Muscle of leg (tissue), 16 donors: ENCODE data around the gene THBS2. TPM values are rescaled to one million over a fixed set of nuclear protein-coding genes. Genes with fewer than 3 reads are reported as not detected.
"Not testable (repeated sequence)": the region's sequence is repeated elsewhere in the genome, so short reads cannot be mapped to it uniquely, and the experiment has no call there.

Experiments
- DNase-seq: peaks from one replicate; pipeline ENCODE4 v3.0.0; 2013
- H3K27ac ChIP-seq: one replicate; pipeline ENCODE4 v1.5.1; 2013; ENCODE audit warnings: mild to moderate bottlenecking, low read length, control low read depth
- H3K27me3 ChIP-seq: one replicate; pipeline ENCODE4 v1.6.1; 2013; ENCODE audit warnings: low read length; ENCODE audit not compliant: control insufficient read depth, insufficient read depth
- H3K36me3 ChIP-seq: one replicate; pipeline ENCODE4 v1.6.1; 2013; ENCODE audit warnings: low read length; ENCODE audit not compliant: control insufficient read depth, insufficient read depth
- H3K4me1 ChIP-seq: one replicate; pipeline ENCODE4 v1.6.1; 2013; ENCODE audit warnings: low read length; ENCODE audit not compliant: control insufficient read depth, insufficient read depth
- H3K4me3 ChIP-seq: one replicate; pipeline ENCODE4 v1.5.1; 2013; ENCODE audit warnings: low read length, control low read depth
- H3K9me3 ChIP-seq: replicated peaks from 2 replicates; pipeline ENCODE4 v1.6.1; 2013; ENCODE audit warnings: low read depth, low read length; ENCODE audit not compliant: control insufficient read depth
- WGBS: methylation state at CpG from one replicate; pipeline ENCODE4 v1.1.5; 2013; ENCODE audit warnings: missing lambda C conversion rate; ENCODE audit not compliant: insufficient coverage; 5-methylcytosine and 5-hydroxymethylcytosine counted together
- long read RNA-seq, 11 donors: transcript quantifications; one replicate each; lab custom pipeline, GENCODE V29; 2026
- polyA plus RNA-seq, 8 donors: library from polyadenylated mRNA; unstranded; fragments of 120-200 nt; gene quantifications; one replicate each; pipeline versions ENCODE4 v1.2.1 to v1.2.3, GENCODE V29; 2013; ENCODE audit warnings: inconsistent platforms in 1 of 8, low replicate concordance in 1 of 8; ENCODE audit not compliant: insufficient read length in 8 of 8, insufficient read depth in 1 of 8
- total RNA-seq: library from RNA; stranded (reverse); fragments of 120-200 nt; gene quantifications from one replicate; pipeline ENCODE4 v1.2.4, GENCODE V29; 2013

THBS2 gene
- total RNA-seq (119 TPM), polyA plus RNA-seq (100 to 1,000 TPM in 1 of 8 donors, 10 to 100 TPM in 7; 20.2 to 128 (median 49.5) TPM)
- long read RNA-seq, donor 1, full-length matches to known transcripts: 3 of 3 reads
- long read RNA-seq, donor 1, partial matches to known transcripts: 0 of 3 reads
- long read RNA-seq, donor 1, other reads (novel, unspliced or antisense): 0 of 3 reads
- long read RNA-seq, donor 2: 0 reads
- long read RNA-seq, donor 3, full-length matches to known transcripts: 3 of 3 reads
- long read RNA-seq, donor 3, partial matches to known transcripts: 0 of 3 reads
- long read RNA-seq, donor 3, other reads (novel, unspliced or antisense): 0 of 3 reads
- long read RNA-seq, donor 4, full-length matches to known transcripts: 1 of 1 reads
- long read RNA-seq, donor 4, partial matches to known transcripts: 0 of 1 reads
- long read RNA-seq, donor 4, other reads (novel, unspliced or antisense): 0 of 1 reads
- long read RNA-seq, donor 5, full-length matches to known transcripts: 26 of 139 reads
- long read RNA-seq, donor 5, partial matches to known transcripts: 113 of 139 reads
- long read RNA-seq, donor 5, other reads (novel, unspliced or antisense): 0 of 139 reads
- long read RNA-seq, donor 6, full-length matches to known transcripts: 3 of 3 reads
- long read RNA-seq, donor 6, partial matches to known transcripts: 0 of 3 reads
- long read RNA-seq, donor 6, other reads (novel, unspliced or antisense): 0 of 3 reads
- long read RNA-seq, donor 7, full-length matches to known transcripts: 2 of 8 reads
- long read RNA-seq, donor 7, partial matches to known transcripts: 6 of 8 reads
- long read RNA-seq, donor 7, other reads (novel, unspliced or antisense): 0 of 8 reads
- long read RNA-seq, donor 8, full-length matches to known transcripts: 2 of 14 reads
- long read RNA-seq, donor 8, partial matches to known transcripts: 12 of 14 reads
- long read RNA-seq, donor 8, other reads (novel, unspliced or antisense): 0 of 14 reads
- long read RNA-seq, donor 9, full-length matches to known transcripts: 3 of 12 reads
- long read RNA-seq, donor 9, partial matches to known transcripts: 9 of 12 reads
- long read RNA-seq, donor 9, other reads (novel, unspliced or antisense): 0 of 12 reads
- long read RNA-seq, donor 10, full-length matches to known transcripts: 4 of 11 reads
- long read RNA-seq, donor 10, partial matches to known transcripts: 7 of 11 reads
- long read RNA-seq, donor 10, other reads (novel, unspliced or antisense): 0 of 11 reads
- long read RNA-seq, donor 11, full-length matches to known transcripts: 10 of 46 reads
- long read RNA-seq, donor 11, partial matches to known transcripts: 36 of 46 reads
- long read RNA-seq, donor 11, other reads (novel, unspliced or antisense): 0 of 46 reads

DNA sequence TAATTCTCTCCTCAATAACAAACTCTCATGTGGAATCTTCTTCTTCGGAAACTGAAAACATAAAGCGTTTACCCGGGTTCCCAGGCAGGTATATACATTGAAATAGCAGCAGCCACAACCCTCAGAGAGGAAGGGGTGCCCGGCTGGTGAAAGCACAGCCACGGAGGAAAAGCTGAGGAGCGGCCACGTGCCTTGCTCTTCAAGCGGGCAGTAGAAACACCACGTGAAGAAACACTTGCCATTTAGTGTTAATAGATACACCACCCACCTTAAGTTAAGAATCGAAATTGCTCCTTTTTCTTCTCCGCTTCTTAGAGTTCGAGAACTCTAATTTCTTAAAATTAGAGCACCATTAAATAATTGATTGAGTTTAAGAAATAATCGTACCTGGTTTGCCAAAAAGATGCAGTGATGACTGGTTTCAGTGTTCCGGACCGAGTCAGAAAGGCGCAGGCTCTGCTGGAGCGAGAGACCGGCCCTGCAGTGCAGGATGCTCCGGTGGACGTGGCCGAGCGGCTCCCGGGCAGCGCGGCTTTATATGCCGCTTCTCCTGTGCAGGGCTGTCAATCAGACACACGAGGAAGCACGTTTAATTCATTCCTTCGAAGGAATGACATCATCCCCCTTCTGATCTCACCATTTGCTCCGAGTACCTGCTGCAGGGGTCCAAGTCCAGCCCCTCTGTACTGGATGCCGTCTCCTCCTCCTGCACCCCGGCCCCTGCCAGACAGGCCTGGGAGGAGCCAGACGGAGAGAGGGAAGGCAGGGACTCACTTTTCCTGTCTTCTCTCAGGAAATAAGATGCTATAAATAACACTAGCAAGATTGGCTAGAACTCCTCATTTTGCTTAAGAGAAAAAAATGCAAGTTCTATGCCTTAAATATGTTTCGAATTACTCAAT is at the start of gene THBS2:
Gene THBS2 (minus strand): TSS at position 510 of the 902 bp plus-strand sequence. CDS start 3,062 bp downstream, outside the sequence.
- Histone ChIP-seq H3K9me3 (no peaks in the 10 kb centered on the region), H3K4me3 (peak within 1 kb of the TSS; percentile 46), H3K4me1 (peaks cover 24% of the 10 kb centered on the region), H3K36me3 (peaks cover 4% of the 10 kb centered on the region), H3K27ac (peak within 1 kb of the TSS; percentile 87), H3K27me3 (peaks cover 29% of the 10 kb centered on the region)
- 1% methylated on average over 18 of the region's 34 CpGs for WGBS
- peak; percentile 99 for DNase-seq

GRCh38 chr6:169302716-169303115 is 49.1 kb upstream of the THBS2 start:
- no peak for DNase-seq
- no peaks in the 10 kb centered on the region for H3K9me3 ChIP-seq
- no peaks in the 10 kb centered on the region for H3K4me1 ChIP-seq
- no peaks in the 10 kb centered on the region for H3K27me3 ChIP-seq
- H3K4me3 ChIP-seq: no peak overlapping the region
- H3K36me3 ChIP-seq: no peaks in the 10 kb centered on the region
- WGBS: 100% methylated on average over 1 of the region's 3 CpGs
- H3K27ac ChIP-seq: no peak overlapping the region

DNA sequence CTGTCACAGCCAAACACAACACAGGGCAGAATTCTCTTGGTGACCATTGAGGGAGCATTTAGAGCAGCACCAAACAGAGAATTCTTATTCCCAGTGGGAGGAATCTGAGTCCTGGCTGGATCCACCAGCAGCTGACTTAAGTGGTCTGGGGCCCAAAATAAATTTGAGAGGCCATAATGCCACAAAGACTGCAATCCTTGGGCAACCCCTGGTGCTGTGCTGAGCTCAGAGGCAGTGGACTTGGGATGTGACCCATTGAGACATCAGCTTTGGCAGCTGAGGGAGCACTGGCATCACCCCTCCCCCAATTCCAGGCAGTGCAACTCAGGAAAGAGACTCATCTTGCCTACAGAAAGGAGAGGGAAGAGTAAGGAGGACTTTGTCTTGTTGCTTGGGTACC is 48.6 kb upstream of the THBS2 start:
- no peak overlapping the region for H3K4me3 ChIP-seq
- no peak for DNase-seq
- no peaks in the 10 kb centered on the region for H3K36me3 ChIP-seq
- H3K27ac ChIP-seq: no peak overlapping the region
- no peaks in the 10 kb centered on the region for H3K9me3 ChIP-seq
- H3K4me1 ChIP-seq: no peaks in the 10 kb centered on the region
- H3K27me3 ChIP-seq: no peaks in the 10 kb centered on the region

DNA sequence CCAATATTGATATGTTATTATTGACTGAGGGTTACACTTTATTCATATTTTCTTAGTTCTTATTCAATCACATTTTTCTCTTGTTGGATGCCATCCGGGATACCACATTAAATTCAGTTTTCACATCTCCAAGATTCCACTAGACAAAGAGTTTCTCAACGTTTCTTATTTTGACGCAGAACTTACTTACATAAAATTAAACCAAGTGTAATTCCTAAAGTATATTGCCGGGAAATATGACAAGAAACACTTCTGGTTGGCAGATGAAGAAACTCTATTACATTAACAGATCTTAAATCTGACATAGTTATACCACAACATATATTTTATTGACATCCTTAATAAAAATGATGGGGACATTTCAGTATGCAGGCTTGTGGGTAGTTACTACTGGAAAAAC is 47.3 kb upstream of the THBS2 start:
- H3K36me3 ChIP-seq: no peaks in the 10 kb centered on the region
- WGBS: no CpG with 5 or more reads among the region's 4 CpGs

DNA sequence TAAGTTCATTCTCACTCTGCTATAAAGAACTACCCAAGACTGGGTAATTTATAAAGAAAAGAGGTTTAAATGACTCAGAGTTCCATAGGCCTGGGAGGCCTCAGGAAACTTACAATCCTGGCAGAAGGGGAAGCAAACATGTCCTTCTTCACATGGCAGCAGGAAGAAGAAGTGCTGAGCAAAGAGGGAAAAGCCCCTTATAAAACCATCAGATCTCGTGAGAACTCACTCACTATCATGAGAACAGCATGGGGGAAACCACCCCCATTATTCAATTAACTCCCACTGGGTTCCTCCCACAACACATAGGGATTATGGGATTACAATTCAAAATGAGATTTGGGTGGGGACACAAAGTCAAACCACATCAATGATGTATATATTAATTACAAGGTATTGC is 45.0 kb upstream of the THBS2 start:
- H3K36me3 ChIP-seq, H3K9me3 ChIP-seq, H3K4me3 ChIP-seq, H3K4me1 ChIP-seq, H3K27me3 ChIP-seq, DNase-seq, H3K27ac ChIP-seq: not testable (repeated sequence)
- WGBS: no CpG with 5 or more reads among the region's 1 CpG

More for the DNA sequence above, 47.3 kb upstream of the THBS2 start:
- Histone ChIP-seq H3K27ac (no peak overlapping the region), H3K27me3 (no peaks in the 10 kb centered on the region), H3K4me3 (no peak overlapping the region), H3K9me3 (no peaks in the 10 kb centered on the region), H3K4me1 (no peaks in the 10 kb centered on the region)
- no peak for DNase-seq

DNA sequence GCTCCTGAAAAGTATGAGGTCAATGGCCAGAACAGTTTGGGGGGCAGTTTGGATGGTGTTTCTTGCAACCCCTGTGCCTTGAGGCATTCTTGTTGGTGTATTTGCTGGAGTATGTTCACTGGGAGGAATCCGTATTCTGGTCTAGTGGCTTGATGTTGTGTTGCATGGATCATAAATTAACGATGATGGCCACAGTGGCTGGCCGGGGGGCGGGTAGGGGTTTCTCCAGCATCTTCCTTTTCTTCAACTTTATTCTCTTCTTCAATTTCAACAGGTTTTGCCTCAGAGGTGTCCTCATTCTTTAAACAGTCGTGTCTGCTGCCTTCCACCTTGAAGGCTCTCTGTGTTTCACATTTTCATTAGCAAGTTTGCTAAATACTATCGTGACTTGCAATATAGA is 43.0 kb upstream of the THBS2 start:
- WGBS: 86% methylated on average over 2 of the region's 6 CpGs
- no peak for DNase-seq
- H3K27me3 ChIP-seq: no peaks in the 10 kb centered on the region

DNA sequence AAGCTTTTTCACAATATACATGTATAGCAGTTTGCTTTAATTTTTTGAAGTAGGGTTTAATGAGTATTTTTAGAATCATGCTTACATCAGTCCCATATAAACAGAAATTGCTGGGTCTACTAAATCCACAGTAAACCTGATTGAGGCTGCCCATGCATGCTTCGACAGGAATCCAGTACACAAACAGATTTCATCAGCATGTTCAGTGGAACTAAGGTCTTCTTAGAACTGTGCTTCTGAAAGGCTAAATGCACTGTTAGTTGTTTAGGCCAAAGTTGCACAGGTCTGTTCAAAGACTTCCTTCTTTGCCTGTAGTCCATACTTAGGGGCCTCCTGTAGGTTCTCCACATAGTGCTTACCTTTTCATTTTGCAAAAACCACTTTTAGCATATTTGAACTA is 42.5 kb upstream of the THBS2 start:
- no peaks in the 10 kb centered on the region for H3K27me3 ChIP-seq
- no peaks in the 10 kb centered on the region for H3K9me3 ChIP-seq
- DNase-seq: no peak
- H3K4me3 ChIP-seq: no peak overlapping the region
- H3K4me1 ChIP-seq: no peaks in the 10 kb centered on the region
- H3K27ac ChIP-seq: no peak overlapping the region
- no peaks in the 10 kb centered on the region for H3K36me3 ChIP-seq
- WGBS: no CpG with 5 or more reads among the region's 1 CpG

More for the DNA sequence above, 43.0 kb upstream of the THBS2 start:
- H3K27ac ChIP-seq: no peak overlapping the region
- H3K4me3 ChIP-seq: no peak overlapping the region
- no peaks in the 10 kb centered on the region for H3K4me1 ChIP-seq
- no peaks in the 10 kb centered on the region for H3K9me3 ChIP-seq
- no peaks in the 10 kb centered on the region for H3K36me3 ChIP-seq

DNA sequence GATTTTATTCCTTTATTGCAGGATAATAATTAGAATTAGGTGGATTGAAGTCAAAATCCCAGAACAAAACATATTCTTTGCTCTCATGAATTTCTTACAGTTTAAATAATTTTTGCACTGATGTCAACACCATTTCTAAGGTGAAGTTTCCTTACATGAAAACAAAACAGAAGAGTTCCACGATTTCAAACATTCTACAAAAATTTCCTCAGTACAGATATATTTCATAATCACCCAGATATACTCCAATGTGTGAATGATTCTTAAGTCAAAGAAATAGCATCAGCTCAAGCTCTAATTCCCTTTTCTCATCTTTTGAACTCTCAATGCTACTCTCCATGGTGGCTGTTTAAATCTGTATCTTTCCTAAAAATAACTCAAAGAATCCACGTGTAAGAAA is 39.5 kb upstream of the THBS2 start:
- WGBS: no CpG with 5 or more reads among the region's 2 CpGs
- Histone ChIP-seq H3K27ac (no peak overlapping the region), H3K9me3 (no peaks in the 10 kb centered on the region), H3K36me3 (no peaks in the 10 kb centered on the region), H3K4me1 (peaks cover 13% of the 10 kb centered on the region), H3K4me3 (no peak overlapping the region), H3K27me3 (no peaks in the 10 kb centered on the region)
- no peak for DNase-seq
